Colonic mucosa (tissue), 4 donors: ENCODE data around the gene TMEM41A. TPM values are rescaled to one million over a fixed set of nuclear protein-coding genes. Genes with fewer than 3 reads are reported as not detected.

ENCODE experiments used
- DNase-seq: peaks from one replicate; pipeline ENCODE4 v3.0.0-alpha.2; 2020
- H3K27ac ChIP-seq: fragments of 200-600 bp; one replicate; pipeline ENCODE4 v1.8.0; 2021
- H3K27me3 ChIP-seq: fragments of 200-600 bp; one replicate; pipeline ENCODE4 v1.8.0; 2021
- H3K36me3 ChIP-seq: fragments of 200-600 bp; one replicate; pipeline ENCODE4 v1.8.0; 2021
- H3K4me1 ChIP-seq: fragments of 200-600 bp; one replicate; pipeline ENCODE4 v1.8.0; 2021; ENCODE audit warnings: mild to moderate bottlenecking
- H3K4me3 ChIP-seq: fragments of 200-600 bp; one replicate; pipeline ENCODE4 v1.8.0; 2021
- H3K9ac ChIP-seq, 2 donors: one replicate each; pipeline ENCODE4 v1.7.0; 2013; ENCODE audit warnings: control low read depth in 2 of 2, low read depth in 2 of 2, low read length in 2 of 2
- H3K9me3 ChIP-seq: fragments of 200-600 bp; one replicate; pipeline ENCODE4 v1.8.0; 2021
- intact Hi-C: fragments of 100-400 bp; cut with DNase I; formaldehyde crosslinking; loops from one replicate; pipeline ENCODE4 v1.14.1; 2022
- total RNA-seq, 2 donors: library from RNA; stranded (reverse); fragmentation: NEBNext Ultra II Directional in 1 of 2; extraction: Animal tissue kit (Norgen Biotek cat#: 25700) in 1 of 2; gene quantifications; one replicate each; pipeline ENCODE4 v1.2.1, GENCODE V29; 2021
- TF ChIP-seq, protein P1 (sequence below): fragments of 200-600 bp; IDR thresholded peaks from one replicate; pipeline ENCODE4 v1.8.0; 2022; ENCODE audit warnings: antibody characterized with exemption, mild to moderate bottlenecking
- donor health status: healthy.
- donor health status: DM: no; HTN: no; CAD: no.
- donor health status: DM: no; HTN: no; CAD: no.

Gene TMEM41A
- total RNA-seq, 2 donors from 2014 or later = 14.8 to 22.4 TPM

DNA sequence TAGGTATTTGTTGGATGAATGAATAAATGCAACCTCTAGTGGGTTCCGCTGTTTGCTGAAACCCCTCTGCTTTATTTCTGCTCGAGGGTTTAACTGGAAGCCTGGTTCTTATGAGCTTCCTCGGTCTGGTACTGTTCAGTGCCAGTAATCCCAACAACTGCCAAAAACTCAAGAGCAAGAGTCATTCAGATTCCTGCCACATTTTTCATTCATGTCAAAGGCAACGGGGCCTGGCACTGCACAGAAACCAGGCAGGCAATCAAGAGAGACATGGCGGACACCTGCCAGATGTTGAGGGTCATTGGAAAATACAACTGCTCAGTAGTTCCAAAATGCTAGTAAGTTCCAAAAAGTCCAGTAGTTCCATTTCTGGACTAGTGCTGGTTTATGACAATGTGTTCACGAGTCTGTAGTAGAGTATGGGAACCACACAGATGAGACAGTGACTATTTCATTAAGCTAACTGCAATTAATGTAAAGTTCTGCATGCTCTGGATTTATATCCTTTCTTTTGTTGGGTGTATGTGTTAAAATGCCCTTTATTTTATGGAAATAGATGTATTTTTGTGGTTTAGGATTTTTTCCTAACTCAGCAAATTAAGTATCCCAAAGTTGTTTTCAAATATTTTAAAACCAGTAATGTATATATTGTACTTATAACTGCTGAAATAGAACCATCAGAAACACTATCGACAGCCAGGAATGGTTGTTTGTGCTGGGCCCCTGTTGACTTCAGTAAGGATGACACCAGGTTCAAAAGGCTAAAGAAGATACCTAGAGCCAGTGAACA, 22.7 kb upstream of the TMEM41A start:
- no peaks in the 10 kb centered on the region for H3K4me1 ChIP-seq
- intact Hi-C loops = no loop called here
- TF ChIP-seq, protein P1, sequence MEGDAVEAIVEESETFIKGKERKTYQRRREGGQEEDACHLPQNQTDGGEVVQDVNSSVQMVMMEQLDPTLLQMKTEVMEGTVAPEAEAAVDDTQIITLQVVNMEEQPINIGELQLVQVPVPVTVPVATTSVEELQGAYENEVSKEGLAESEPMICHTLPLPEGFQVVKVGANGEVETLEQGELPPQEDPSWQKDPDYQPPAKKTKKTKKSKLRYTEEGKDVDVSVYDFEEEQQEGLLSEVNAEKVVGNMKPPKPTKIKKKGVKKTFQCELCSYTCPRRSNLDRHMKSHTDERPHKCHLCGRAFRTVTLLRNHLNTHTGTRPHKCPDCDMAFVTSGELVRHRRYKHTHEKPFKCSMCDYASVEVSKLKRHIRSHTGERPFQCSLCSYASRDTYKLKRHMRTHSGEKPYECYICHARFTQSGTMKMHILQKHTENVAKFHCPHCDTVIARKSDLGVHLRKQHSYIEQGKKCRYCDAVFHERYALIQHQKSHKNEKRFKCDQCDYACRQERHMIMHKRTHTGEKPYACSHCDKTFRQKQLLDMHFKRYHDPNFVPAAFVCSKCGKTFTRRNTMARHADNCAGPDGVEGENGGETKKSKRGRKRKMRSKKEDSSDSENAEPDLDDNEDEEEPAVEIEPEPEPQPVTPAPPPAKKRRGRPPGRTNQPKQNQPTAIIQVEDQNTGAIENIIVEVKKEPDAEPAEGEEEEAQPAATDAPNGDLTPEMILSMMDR = no peak
- H3K9me3 ChIP-seq = no peaks in the 10 kb centered on the region
- no peak overlapping the region for H3K27ac ChIP-seq
- H3K36me3 ChIP-seq = no peaks in the 10 kb centered on the region
- DNase-seq = no peak
- no peak overlapping the region for H3K9ac ChIP-seq
- H3K27me3 ChIP-seq = no peaks in the 10 kb centered on the region
- H3K4me3 ChIP-seq = no peak overlapping the region

DNA sequence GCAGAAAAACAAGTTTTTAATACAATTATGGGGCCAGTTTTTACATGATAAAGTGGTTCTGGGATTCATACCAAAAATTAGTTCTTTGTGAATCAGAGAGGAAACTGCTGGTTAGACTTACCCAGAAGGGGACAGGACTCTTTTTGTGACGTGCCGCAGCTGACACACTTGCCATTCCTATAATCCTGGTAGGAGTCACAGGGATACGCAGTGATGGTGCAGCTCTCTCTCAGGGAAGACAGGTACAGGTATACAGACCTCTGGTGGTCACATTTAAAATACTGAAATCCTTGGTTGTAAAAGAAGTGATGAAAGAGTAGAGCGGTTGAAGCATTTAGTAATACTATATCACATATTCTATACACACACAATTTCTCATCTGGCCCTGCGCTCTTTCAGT, 20.2 kb upstream of the TMEM41A start:
- TF ChIP-seq, protein P1 = no peak
- intact Hi-C loops = no loop called here
- H3K9me3 ChIP-seq = no peaks in the 10 kb centered on the region

DNA sequence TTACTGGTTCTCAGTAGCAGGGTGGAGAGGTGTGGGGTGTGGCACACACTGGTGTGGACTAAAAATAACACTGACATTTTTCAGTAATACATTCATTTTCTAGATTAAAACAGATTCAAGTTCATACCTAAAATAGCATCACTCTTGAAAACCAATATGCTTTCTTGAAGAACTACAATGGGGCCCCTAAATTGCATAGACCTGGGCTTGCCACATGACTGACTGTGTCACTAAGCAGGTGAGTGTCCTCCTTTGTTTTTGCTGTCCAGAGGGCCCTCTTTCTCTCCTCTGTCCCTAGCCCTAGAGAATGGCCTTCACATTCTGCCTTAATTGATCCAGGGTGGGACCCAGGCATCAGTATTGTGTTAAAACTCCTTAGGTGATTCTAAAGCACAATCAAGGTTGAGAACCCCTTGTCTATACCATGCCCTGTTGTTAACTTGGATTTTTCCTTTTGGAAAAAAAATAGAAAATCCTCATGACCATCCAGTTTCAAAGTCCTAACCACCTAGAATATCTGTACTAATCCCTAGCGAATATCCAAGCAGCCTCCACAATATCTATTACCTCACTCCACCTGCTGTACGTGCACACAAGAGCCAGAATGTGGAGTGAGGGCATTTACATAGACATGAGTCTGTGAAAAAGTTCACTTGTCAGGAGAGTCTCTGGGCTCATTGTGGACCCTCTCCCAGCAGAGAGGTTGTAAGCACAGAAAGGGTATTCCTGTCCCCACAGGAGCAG, 18.7 kb upstream of the TMEM41A start:
- TF ChIP-seq, protein P1 = no peak
- intact Hi-C loops = no loop called here
- H3K27ac ChIP-seq = no peak overlapping the region

More for the DNA sequence above, 20.2 kb upstream of the TMEM41A start:
- H3K27me3 ChIP-seq = no peaks in the 10 kb centered on the region
- H3K9ac ChIP-seq = no peak overlapping the region
- no peak for DNase-seq
- no peaks in the 10 kb centered on the region for H3K4me1 ChIP-seq
- no peaks in the 10 kb centered on the region for H3K36me3 ChIP-seq
- H3K4me3 ChIP-seq = no peak overlapping the region
- H3K27ac ChIP-seq = no peak overlapping the region

DNA sequence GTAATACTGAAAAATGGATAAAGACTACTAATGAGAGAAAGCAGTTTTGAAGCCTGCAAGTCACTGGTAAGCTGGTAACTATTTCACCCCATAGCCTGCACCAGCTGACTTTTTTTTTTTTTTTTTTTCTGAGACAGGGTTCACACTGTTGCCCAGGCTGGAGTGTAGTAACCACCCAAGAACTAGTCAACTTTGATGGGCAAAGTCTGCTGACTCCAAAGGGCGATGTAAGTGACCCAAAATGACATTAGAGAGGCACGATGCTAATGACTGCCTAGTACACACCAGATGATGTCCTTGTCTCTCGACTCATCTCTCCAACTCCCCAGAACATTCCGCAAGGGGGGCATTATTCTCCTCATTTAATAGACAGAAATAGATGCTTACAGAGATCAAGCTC, 12.9 kb upstream of the TMEM41A start:
- no peak overlapping the region for H3K9ac ChIP-seq
- H3K27ac ChIP-seq = no peak overlapping the region
- intact Hi-C loops = no loop called here
- no peak overlapping the region for H3K4me3 ChIP-seq
- no peaks in the 10 kb centered on the region for H3K9me3 ChIP-seq
- TF ChIP-seq, protein P1 = no peak
- no peaks in the 10 kb centered on the region for H3K36me3 ChIP-seq
- H3K4me1 ChIP-seq = no peaks in the 10 kb centered on the region
- H3K27me3 ChIP-seq = no peaks in the 10 kb centered on the region
- no peak for DNase-seq

More for the DNA sequence above, 18.7 kb upstream of the TMEM41A start:
- Histone ChIP-seq H3K36me3 (no peaks in the 10 kb centered on the region), H3K9me3 (no peaks in the 10 kb centered on the region), H3K27me3 (no peaks in the 10 kb centered on the region), H3K4me1 (no peaks in the 10 kb centered on the region), H3K9ac (no peak overlapping the region), H3K4me3 (no peak overlapping the region)
- DNase-seq = no peak

DNA sequence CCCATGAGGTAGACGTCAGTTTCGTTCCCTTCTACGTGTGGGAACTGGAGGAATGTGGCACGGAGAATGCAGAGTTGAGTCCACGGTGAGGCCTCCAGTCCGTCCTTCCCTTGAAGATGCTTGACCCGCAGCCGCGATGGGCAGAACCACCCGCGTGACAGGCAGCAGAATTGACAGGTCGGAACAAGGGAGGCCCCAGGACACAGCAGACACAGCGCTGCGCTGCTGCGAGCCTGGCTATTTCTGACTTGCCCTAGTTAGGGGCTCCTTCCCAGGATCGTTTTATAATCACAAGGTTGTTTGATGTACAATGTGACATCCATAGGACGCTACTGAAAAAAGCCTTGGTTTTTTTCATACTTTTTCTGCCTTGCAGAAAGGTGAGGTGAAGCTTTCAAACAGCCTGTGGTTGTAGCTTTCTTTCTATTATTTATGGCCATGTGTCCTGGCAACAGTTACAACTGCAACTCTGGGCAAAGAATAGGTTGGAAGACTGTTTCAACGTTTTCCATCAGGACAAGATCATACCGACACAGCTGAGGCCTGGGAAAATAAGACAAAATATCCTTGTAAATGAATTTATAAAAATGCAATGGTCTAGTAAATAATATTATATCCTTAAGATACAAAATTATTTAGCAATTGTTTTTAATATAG, 9.6 kb upstream of the TMEM41A start:
- no peaks in the 10 kb centered on the region for H3K27me3 ChIP-seq
- no peak overlapping the region for H3K9ac ChIP-seq
- no peak overlapping the region for H3K4me3 ChIP-seq
- H3K27ac ChIP-seq = no peak overlapping the region
- TF ChIP-seq, protein P1 = no peak
- no peaks in the 10 kb centered on the region for H3K4me1 ChIP-seq
- intact Hi-C loops = no loop called here
- no peaks in the 10 kb centered on the region for H3K9me3 ChIP-seq
- no peaks in the 10 kb centered on the region for H3K36me3 ChIP-seq
- DNase-seq = no peak
